Measurements from ENCODE around the gene SOX9.

DNA sequence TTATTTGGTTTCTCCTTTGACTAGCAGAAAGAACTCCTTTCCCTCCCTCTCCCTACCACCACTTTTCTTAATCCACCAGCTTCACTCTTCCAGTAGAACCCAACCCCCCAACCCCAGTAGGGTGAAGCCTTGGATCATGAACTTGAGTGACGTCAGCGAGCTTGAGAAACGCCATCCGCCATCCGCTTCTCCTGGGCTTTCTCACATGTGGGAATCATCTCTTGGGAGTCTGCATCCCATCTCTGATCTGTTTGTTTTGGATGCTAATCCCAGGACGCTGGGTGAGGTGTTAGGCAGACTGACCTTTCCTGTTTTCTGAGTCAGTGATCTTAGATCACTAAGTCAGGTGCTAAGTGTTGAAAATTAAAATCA, 16.0 kb upstream of the SOX9 start:
- TF ChIP-seq, protein P1, sequence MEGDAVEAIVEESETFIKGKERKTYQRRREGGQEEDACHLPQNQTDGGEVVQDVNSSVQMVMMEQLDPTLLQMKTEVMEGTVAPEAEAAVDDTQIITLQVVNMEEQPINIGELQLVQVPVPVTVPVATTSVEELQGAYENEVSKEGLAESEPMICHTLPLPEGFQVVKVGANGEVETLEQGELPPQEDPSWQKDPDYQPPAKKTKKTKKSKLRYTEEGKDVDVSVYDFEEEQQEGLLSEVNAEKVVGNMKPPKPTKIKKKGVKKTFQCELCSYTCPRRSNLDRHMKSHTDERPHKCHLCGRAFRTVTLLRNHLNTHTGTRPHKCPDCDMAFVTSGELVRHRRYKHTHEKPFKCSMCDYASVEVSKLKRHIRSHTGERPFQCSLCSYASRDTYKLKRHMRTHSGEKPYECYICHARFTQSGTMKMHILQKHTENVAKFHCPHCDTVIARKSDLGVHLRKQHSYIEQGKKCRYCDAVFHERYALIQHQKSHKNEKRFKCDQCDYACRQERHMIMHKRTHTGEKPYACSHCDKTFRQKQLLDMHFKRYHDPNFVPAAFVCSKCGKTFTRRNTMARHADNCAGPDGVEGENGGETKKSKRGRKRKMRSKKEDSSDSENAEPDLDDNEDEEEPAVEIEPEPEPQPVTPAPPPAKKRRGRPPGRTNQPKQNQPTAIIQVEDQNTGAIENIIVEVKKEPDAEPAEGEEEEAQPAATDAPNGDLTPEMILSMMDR (IDR thresholded peaks at IDR 0.05), result no peak
- TF ChIP-seq POLR2A (IDR thresholded peaks at IDR 0.05), result no peak

Data from testis (tissue), 2 donors.